ENCODE measurements around the gene SLC37A1.

- TF ChIP-seq POLR2A (IDR thresholded peaks at IDR 0.05; ENCODE audit: low read length) (peak; percentile 57), GATA1 (IDR thresholded peaks at IDR 0.05; ENCODE audit: low read depth, low read length) (no peak)
These were observed 17.4 kb upstream of the SLC37A1 start, which contains the start of gene RSPH1 for GRCh38 chr21:42496120-42496838.

Data from erythroblast (primary cell).